HG03442 (cell line): Measurements from ENCODE around the gene CNTRL.
"Not testable (repeated sequence)": the region's sequence is repeated elsewhere in the genome, so short reads cannot be mapped to it uniquely, and the experiment has no call there.

Experiments
- ATAC-seq: cut with Tn5 transposase; IDR thresholded peaks from one replicate; pipeline ENCODE4 v1.9.1; 2021; ENCODE audit warnings: mild to moderate bottlenecking, moderate library complexity; ENCODE audit not compliant: unreplicated experiment

The CNTRL gene

GRCh38 chr9:121172726-121173487 lies 98.2 kb downstream of the CNTRL start:
- no peak for ATAC-seq

- ATAC-seq = no peak
These were observed 98.7 kb downstream of the CNTRL start for GRCh38 chr9:121173501-121173900.

GRCh38 chr9:121178676-121179372 lies 104.1 kb downstream of the CNTRL start:
- no peak for ATAC-seq

- ATAC-seq = not testable (repeated sequence)
These were observed 104.6 kb downstream of the CNTRL start for GRCh38 chr9:121179373-121179721.

GRCh38 chr9:121179930-121180681 lies 105.4 kb downstream of the CNTRL start:
- no peak for ATAC-seq

GRCh38 chr9:121182101-121182836 lies 107.5 kb downstream of the CNTRL start:
- no peak for ATAC-seq

GRCh38 chr9:121182989-121183388 lies 108.2 kb downstream of the CNTRL start:
- ATAC-seq = no peak

- ATAC-seq = no peak
These were observed 109.1 kb downstream of the CNTRL start for GRCh38 chr9:121183666-121184423.

GRCh38 chr9:121184463-121184862 lies 109.7 kb downstream of the CNTRL start:
- no peak for ATAC-seq

GRCh38 chr9:121185178-121185745 lies 110.5 kb downstream of the CNTRL start:
- no peak for ATAC-seq

GRCh38 chr9:121185774-121186403 lies 111.1 kb downstream of the CNTRL start:
- ATAC-seq = no peak

GRCh38 chr9:121187636-121188305 lies 113.0 kb downstream of the CNTRL start:
- ATAC-seq = no peak

- no peak for ATAC-seq
These were observed 114.3 kb downstream of the CNTRL start for GRCh38 chr9:121189006-121189405.

GRCh38 chr9:121189660-121190059 lies 114.9 kb downstream of the CNTRL start:
- ATAC-seq = no peak

- ATAC-seq = no peak
These were observed 116.5 kb downstream of the CNTRL start for GRCh38 chr9:121191235-121191634.

GRCh38 chr9:121192518-121192917 lies 117.8 kb downstream of the CNTRL start:
- ATAC-seq = no peak

- no peak for ATAC-seq
These were observed 118.3 kb downstream of the CNTRL start for GRCh38 chr9:121192959-121193640.

- no peak for ATAC-seq
These were observed 120.0 kb downstream of the CNTRL start for GRCh38 chr9:121194730-121195129.
